ENCODE results near the gene LEMD3.

LEMD3 gene

GRCh38 chr12:65269603-65270002, 100.2 kb downstream of the LEMD3 start:
- Histone ChIP-seq H3K36me3 (ENCODE audit: insufficient read depth, low read length) (no peaks in the 10 kb centered on the region), H2AFZ (ENCODE audit: low read length) (no peak overlapping the region), H3K9ac (ENCODE audit: low read depth, low read length, poor library complexity, severe bottlenecking) (no peak overlapping the region), H3K4me1 (ENCODE audit: insufficient read depth, low read length, poor library complexity, severe bottlenecking) (no peaks in the 10 kb centered on the region), H3K27me3 (ENCODE audit: insufficient read depth, low read length, poor library complexity, severe bottlenecking) (no peaks in the 10 kb centered on the region), H3K4me2 (ENCODE audit: low read depth, low read length, poor library complexity, severe bottlenecking) (no peak overlapping the region), H4K20me1 (ENCODE audit: insufficient read depth, low read length, poor library complexity, severe bottlenecking) (no peaks in the 10 kb centered on the region), H3K9me3 (ENCODE audit: insufficient read depth, low read depth, low read length) (no peaks in the 10 kb centered on the region), H3K79me2 (ENCODE audit: insufficient read depth, low read length) (no peaks in the 10 kb centered on the region), H3K4me3 (ENCODE audit: low read length, poor library complexity, severe bottlenecking) (no peak overlapping the region), H3K9me2 (replicated peaks; ENCODE audit: low read depth, low read length) (no peaks in the 10 kb centered on the region), H3F3A (ENCODE audit: low read depth) (no peaks in the 10 kb centered on the region)
- no peak for TF ChIP-seq CTCF (conservative IDR thresholded peaks at IDR 0.05; ENCODE audit: low read length)
- TF ChIP-seq EZH2phosphoT487 (IDR thresholded peaks at IDR 0.05; ENCODE audit: borderline replicate concordance), result no peak

- Histone ChIP-seq H3K27me3 (ENCODE audit: insufficient read depth, low read length, poor library complexity, severe bottlenecking) (no peaks in the 10 kb centered on the region), H3K36me3 (ENCODE audit: insufficient read depth, low read length) (no peaks in the 10 kb centered on the region), H3K4me1 (ENCODE audit: insufficient read depth, low read length, poor library complexity, severe bottlenecking) (peaks cover 33% of the 10 kb centered on the region), H4K20me1 (ENCODE audit: insufficient read depth, low read length, poor library complexity, severe bottlenecking) (no peaks in the 10 kb centered on the region), H3K9me2 (replicated peaks; ENCODE audit: low read depth, low read length) (no peaks in the 10 kb centered on the region), H2AFZ (ENCODE audit: low read length) (no peak overlapping the region), H3K9ac (ENCODE audit: low read depth, low read length, poor library complexity, severe bottlenecking) (no peak overlapping the region), H3K9me3 (ENCODE audit: insufficient read depth, low read depth, low read length) (no peaks in the 10 kb centered on the region), H3K4me3 (ENCODE audit: low read length, poor library complexity, severe bottlenecking) (no peak overlapping the region), H3F3A (ENCODE audit: low read depth) (peaks cover 8% of the 10 kb centered on the region), H3K79me2 (ENCODE audit: insufficient read depth, low read length) (peaks cover 9% of the 10 kb centered on the region), H3K4me2 (ENCODE audit: low read depth, low read length, poor library complexity, severe bottlenecking) (no peak overlapping the region)
- TF ChIP-seq CTCF (conservative IDR thresholded peaks at IDR 0.05; ENCODE audit: low read length), result no peak
- TF ChIP-seq EZH2phosphoT487 (IDR thresholded peaks at IDR 0.05; ENCODE audit: borderline replicate concordance), result no peak
Observed at GRCh38 chr12:65274602-65275272, 105.4 kb downstream of the LEMD3 start.

- H3K4me1 ChIP-seq (ENCODE audit: insufficient read depth, low read length, poor library complexity, severe bottlenecking), result peaks cover 35% of the 10 kb centered on the region
- no peak overlapping the region for H3K9ac ChIP-seq (ENCODE audit: low read depth, low read length, poor library complexity, severe bottlenecking)
- TF ChIP-seq EZH2phosphoT487 (IDR thresholded peaks at IDR 0.05; ENCODE audit: borderline replicate concordance) (no peak), CTCF (conservative IDR thresholded peaks at IDR 0.05; ENCODE audit: low read length) (no peak)
- H3K36me3 ChIP-seq (ENCODE audit: insufficient read depth, low read length), result no peaks in the 10 kb centered on the region
- H3K79me2 ChIP-seq (ENCODE audit: insufficient read depth, low read length), result peaks cover 17% of the 10 kb centered on the region
- peak overlapping the region; percentile 9 for H3K4me2 ChIP-seq (ENCODE audit: low read depth, low read length, poor library complexity, severe bottlenecking)
- H3F3A ChIP-seq (ENCODE audit: low read depth), result peaks cover 8% of the 10 kb centered on the region
- peak overlapping the region; percentile 50 for H2AFZ ChIP-seq (ENCODE audit: low read length)
- H3K27me3 ChIP-seq (ENCODE audit: insufficient read depth, low read length, poor library complexity, severe bottlenecking), result no peaks in the 10 kb centered on the region
- H3K9me3 ChIP-seq (ENCODE audit: insufficient read depth, low read depth, low read length), result no peaks in the 10 kb centered on the region
- no peak overlapping the region for H3K4me3 ChIP-seq (ENCODE audit: low read length, poor library complexity, severe bottlenecking)
- peaks cover 1% of the 10 kb centered on the region for H4K20me1 ChIP-seq (ENCODE audit: insufficient read depth, low read length, poor library complexity, severe bottlenecking)
- H3K9me2 ChIP-seq (replicated peaks; ENCODE audit: low read depth, low read length), result no peaks in the 10 kb centered on the region
Observed at GRCh38 chr12:65275627-65276026, 106.2 kb downstream of the LEMD3 start.
